Thyroid gland (tissue), 4 donors: Measurements from ENCODE around the gene IQSEC1.
"Not testable (repeated sequence)": the region's sequence is repeated elsewhere in the genome, so short reads cannot be mapped to it uniquely, and the experiment has no call there.

ENCODE experiments used
- CTCF ChIP-seq, 6 experiments: fragments of 200-600 bp in 3 of 6; fragments of 450-650 bp in 3 of 6; sonication (generic) in 3 of 6; IDR thresholded peaks; one replicate each; pipeline ENCODE4 v1.5.1; 2016 to 2019; ENCODE audit warnings: antibody characterized with exemption in 6 of 6, mild to moderate bottlenecking in 2 of 6, inconsistent platforms in 1 of 6, moderate library complexity in 1 of 6
- POLR2A ChIP-seq, 2 donors: fragments of 450-650 bp; IDR thresholded peaks; one replicate each; pipeline ENCODE4 v1.6.1; 2017; ENCODE audit warnings: antibody characterized with exemption in 2 of 2, mild to moderate bottlenecking in 2 of 2, moderate library complexity in 1 of 2

GRCh38 chr3:12881858-12882257, 191.4 kb downstream of the IQSEC1 start:
- TF ChIP-seq POLR2A, CTCF (IDR thresholded peaks at IDR 0.05): not testable (repeated sequence)
